ENCODE results near the gene DHRS4. TPM values are rescaled to one million over a fixed set of nuclear protein-coding genes. Genes with fewer than 3 reads are reported as not detected.
"Not testable (repeated sequence)": the region's sequence is repeated elsewhere in the genome, so short reads cannot be mapped to it uniquely, and the experiment has no call there.

DHRS4 gene
- total RNA-seq, 2 donors from 2014 or later, result 18.0 to 20.6 TPM

DNA sequence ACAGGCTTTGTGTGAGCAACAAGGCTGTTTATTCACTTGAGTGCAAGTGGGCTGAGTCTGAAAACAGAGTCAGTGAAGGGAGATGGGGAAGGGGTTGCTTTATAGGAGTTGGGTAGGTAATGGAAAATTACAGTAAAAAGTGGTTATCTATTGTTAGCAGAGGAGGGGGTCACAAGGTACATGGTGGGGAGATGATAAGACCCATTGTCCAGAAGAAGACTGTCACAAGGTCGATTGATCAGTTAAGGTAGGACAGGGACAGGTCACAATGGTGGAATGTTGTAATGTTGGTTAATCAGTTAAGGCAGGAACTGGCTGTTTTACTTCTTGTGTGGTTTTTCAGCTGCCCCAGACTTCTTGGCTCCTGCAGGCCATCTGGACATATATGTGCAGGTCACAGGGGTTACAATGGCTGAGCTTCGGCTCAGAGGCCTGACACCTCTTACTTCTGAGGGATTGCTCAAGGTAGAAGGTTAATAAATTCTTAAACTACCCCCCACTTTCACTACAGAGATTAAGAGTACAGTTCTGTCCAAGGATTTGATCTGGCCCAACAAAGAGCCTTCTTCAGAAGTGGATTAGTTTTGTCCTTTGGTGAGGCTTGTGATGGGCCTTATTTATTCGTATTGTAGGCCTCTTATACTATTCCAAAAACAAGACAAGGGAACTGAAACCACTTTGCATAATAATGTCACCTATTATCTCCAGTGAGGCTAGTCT, 13.8 kb upstream of the DHRS4 start:
- H3K27ac ChIP-seq, result no peak overlapping the region
- H3K4me3 ChIP-seq, result no peak overlapping the region
- DNase-seq (ENCODE audit: low spot score), result no peak
- no peak for ATAC-seq (ENCODE audit: insufficient number of reproducible peaks, low FRiP score, low read depth)
- no peaks in the 10 kb centered on the region for H3K27me3 ChIP-seq (replicated peaks; ENCODE audit: insufficient read depth)
- no peaks in the 10 kb centered on the region for H3K36me3 ChIP-seq
- no peaks in the 10 kb centered on the region for H3K9me3 ChIP-seq
- TF ChIP-seq, protein P1, sequence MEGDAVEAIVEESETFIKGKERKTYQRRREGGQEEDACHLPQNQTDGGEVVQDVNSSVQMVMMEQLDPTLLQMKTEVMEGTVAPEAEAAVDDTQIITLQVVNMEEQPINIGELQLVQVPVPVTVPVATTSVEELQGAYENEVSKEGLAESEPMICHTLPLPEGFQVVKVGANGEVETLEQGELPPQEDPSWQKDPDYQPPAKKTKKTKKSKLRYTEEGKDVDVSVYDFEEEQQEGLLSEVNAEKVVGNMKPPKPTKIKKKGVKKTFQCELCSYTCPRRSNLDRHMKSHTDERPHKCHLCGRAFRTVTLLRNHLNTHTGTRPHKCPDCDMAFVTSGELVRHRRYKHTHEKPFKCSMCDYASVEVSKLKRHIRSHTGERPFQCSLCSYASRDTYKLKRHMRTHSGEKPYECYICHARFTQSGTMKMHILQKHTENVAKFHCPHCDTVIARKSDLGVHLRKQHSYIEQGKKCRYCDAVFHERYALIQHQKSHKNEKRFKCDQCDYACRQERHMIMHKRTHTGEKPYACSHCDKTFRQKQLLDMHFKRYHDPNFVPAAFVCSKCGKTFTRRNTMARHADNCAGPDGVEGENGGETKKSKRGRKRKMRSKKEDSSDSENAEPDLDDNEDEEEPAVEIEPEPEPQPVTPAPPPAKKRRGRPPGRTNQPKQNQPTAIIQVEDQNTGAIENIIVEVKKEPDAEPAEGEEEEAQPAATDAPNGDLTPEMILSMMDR (IDR thresholded peaks at IDR 0.05), result no peak
- no peaks in the 10 kb centered on the region for H3K4me1 ChIP-seq (ENCODE audit: control insufficient read depth in 1 of 2, low read depth in 2 of 2)

DNA sequence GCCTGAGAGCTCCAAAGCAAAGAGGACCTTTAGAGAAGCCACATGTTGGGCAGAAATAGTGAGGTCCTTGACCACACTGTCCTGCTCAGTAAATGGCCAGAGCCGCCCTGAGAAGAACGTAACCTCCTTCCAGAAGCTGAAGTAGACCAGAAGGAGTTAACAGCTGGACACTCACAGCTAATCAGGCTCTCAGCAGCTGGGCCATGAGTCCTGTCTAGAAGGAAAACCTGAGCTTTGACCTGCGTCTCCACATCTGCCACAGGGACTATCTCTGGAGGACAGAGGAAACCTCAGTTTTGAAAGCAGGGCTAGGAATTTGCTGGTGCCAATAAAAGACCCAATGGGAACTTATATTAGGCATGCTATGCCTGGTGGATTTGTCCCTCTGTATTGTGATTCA, 12.3 kb upstream of the DHRS4 start:
- Histone ChIP-seq H3K27ac (no peak overlapping the region), H3K4me3 (no peak overlapping the region), H3K9me3 (no peaks in the 10 kb centered on the region), H3K27me3 (replicated peaks; ENCODE audit: insufficient read depth) (no peaks in the 10 kb centered on the region), H3K4me1 (ENCODE audit: control insufficient read depth in 1 of 2, low read depth in 2 of 2) (no peaks in the 10 kb centered on the region), H3K36me3 (no peaks in the 10 kb centered on the region)
- no peak for ATAC-seq (ENCODE audit: insufficient number of reproducible peaks, low FRiP score, low read depth)
- no peak for DNase-seq (ENCODE audit: low spot score)
- TF ChIP-seq, protein P1 (IDR thresholded peaks at IDR 0.05), result no peak

DNA sequence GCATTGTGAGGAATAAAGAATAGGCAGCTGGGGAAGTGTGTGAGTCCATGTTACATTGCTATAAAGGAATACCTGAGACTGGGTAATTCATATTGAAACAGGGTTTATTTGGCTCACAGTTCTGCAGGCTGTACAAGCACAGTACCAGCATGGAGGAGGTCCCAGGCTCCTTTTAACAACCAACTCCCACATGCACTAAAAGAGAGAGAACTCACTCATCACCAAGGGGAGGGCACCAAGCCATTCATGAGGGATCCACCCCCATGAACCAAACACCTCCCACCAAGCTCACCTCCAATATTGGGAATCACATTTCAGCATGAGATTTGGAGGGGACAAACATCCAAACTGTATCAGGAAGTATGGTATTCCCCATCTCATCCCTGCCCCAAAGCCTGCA, 11.9 kb upstream of the DHRS4 start:
- no peaks in the 10 kb centered on the region for H3K9me3 ChIP-seq
- DNase-seq (ENCODE audit: low spot score), result no peak
- TF ChIP-seq, protein P1 (IDR thresholded peaks at IDR 0.05), result no peak
- H3K27me3 ChIP-seq (replicated peaks; ENCODE audit: insufficient read depth), result no peaks in the 10 kb centered on the region
- no peaks in the 10 kb centered on the region for H3K36me3 ChIP-seq
- no peak overlapping the region for H3K27ac ChIP-seq
- H3K4me3 ChIP-seq, result no peak overlapping the region
- ATAC-seq (ENCODE audit: insufficient number of reproducible peaks, low FRiP score, low read depth), result no peak
- no peaks in the 10 kb centered on the region for H3K4me1 ChIP-seq (ENCODE audit: control insufficient read depth in 1 of 2, low read depth in 2 of 2)

DNA sequence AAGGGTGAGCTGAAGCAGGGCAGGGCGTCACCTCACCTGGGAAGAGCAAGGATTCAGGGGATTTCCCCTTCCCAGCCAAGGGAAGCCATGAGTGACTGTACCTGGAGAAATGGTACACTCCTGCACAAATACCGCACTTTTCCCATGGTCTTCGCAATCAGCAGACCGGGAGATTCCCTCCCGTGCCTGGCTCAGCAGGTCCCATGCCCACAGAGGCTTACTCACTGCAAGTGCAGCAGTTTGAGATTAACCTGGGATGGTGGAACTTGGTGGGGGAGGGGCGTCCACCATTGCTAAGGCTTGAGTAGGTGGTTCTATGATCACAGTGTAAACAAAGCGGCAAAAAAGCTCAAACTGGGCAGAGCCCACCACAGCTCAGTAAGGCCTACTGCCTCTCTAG, 11.0 kb upstream of the DHRS4 start:
- TF ChIP-seq, protein P1 (IDR thresholded peaks at IDR 0.05), result no peak
- Histone ChIP-seq H3K4me1 (ENCODE audit: control insufficient read depth in 1 of 2, low read depth in 2 of 2) (no peaks in the 10 kb centered on the region), H3K36me3 (no peaks in the 10 kb centered on the region), H3K9me3 (no peaks in the 10 kb centered on the region), H3K4me3 (no peak overlapping the region), H3K27me3 (replicated peaks; ENCODE audit: insufficient read depth) (no peaks in the 10 kb centered on the region), H3K27ac (no peak overlapping the region)
- ATAC-seq (ENCODE audit: insufficient number of reproducible peaks, low FRiP score, low read depth) (no peak), DNase-seq (ENCODE audit: low spot score) (no peak)

DNA sequence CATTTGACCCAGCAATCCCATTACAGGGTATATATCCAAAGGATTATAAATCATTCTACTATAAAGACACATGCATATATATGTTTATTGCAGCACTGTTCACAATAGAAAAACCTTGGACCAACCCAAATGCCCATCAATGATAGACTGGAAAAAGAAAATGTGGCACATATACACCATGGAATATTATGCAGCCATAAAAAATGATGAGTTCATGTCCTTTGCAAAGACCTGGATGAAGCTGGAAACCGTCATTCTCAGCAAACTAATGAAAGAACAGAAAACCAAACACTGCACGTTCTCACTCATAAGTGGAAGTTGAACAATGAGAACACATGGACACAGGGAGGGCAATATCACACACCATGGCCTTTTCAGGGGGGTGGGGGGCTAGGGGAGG, 4.5 kb upstream of the DHRS4 start:
- not testable (repeated sequence) for H3K9me3 ChIP-seq; ATAC-seq (ENCODE audit: insufficient number of reproducible peaks, low FRiP score, low read depth); DNase-seq (ENCODE audit: low spot score); H3K27me3 ChIP-seq (replicated peaks; ENCODE audit: insufficient read depth); H3K27ac ChIP-seq; H3K4me3 ChIP-seq; H3K36me3 ChIP-seq; H3K4me1 ChIP-seq (ENCODE audit: control insufficient read depth in 1 of 2, low read depth in 2 of 2)

Data from thoracic aorta (tissue), 2 donors.